HG02884 (cell line): ENCODE results near the gene CYFIP2.
A peak's percentile ranks its signal among the peaks of the same experiment; 100 is the strongest.
"Not testable (repeated sequence)": the region's sequence is repeated elsewhere in the genome, so short reads cannot be mapped to it uniquely, and the experiment has no call there.

Experiments used
- ATAC-seq: cut with Tn5 transposase; IDR thresholded peaks from one replicate; pipeline ENCODE4 v1.9.1; 2021; ENCODE audit warnings: mild to moderate bottlenecking, moderate library complexity; ENCODE audit not compliant: unreplicated experiment

Gene CYFIP2

DNA sequence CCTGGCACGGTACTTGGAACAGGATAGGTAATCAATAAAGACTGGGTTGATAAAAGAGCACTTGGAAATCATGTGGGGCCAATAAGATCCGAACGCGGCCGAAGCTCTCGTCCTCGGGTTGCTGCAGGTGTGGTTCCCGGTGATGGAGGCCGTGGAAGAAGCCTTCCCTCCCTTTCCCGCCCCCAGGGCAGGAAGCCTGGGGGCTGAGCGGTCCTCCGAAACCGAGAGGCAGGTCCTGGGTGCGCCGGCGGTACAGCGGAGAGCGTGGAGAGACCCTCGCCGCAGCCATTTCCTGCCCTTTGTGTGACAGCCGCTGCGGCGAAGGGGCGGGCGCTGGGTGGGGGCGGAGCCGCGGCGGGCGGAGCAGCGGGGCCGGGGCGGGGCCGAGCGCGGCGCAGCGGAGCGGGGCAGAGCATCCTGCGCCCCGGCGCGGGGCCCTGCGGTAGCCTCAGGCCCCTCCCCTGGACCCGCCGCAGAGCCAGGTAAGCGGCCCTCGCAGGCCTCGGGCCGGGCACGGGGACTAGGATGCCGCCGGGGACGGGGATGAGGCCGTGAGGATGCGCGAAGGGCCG, at the start of gene CYFIP2:
TSS of gene CYFIP2 (plus strand) at position 410 of the 572 bp plus-strand sequence. CDS start 19,239 bp downstream, outside the sequence.
- peak; percentile 75 for ATAC-seq

DNA sequence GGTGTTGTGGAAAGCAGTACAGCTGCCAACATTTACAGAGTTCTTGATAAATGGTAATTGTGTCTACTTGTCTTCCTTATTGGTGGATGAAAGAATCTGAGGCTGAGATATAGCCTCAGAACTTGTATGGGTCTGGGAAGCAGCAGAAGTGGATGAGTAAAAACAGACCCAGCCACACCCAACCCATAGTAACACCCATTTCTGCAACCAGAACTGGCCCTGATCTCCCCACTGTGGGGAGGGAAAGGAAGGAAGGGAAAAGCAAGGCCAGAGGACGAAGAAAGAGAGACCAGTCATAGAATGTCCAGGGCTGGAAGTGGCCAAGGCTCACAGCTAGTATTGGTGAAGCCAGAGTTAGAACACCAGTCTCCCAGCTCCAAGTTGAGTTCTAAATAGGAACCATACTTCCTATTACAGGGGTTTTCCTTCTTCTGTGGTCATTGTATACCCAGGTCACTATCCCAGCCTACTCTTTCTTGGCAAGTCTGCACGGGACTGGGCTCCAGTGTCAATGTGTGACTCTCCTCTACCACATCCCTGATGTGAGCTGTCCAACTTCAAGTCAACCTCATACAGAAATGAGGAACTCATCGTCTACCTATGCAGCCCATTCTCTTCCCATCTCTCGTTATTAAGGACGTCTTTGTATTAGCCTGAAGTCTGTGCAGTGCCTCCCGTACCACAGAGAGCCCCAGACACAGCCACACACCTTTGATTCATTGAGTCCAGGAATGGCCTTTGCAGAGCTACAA, 49.4 kb upstream of the CYFIP2 start:
- ATAC-seq = no peak

DNA sequence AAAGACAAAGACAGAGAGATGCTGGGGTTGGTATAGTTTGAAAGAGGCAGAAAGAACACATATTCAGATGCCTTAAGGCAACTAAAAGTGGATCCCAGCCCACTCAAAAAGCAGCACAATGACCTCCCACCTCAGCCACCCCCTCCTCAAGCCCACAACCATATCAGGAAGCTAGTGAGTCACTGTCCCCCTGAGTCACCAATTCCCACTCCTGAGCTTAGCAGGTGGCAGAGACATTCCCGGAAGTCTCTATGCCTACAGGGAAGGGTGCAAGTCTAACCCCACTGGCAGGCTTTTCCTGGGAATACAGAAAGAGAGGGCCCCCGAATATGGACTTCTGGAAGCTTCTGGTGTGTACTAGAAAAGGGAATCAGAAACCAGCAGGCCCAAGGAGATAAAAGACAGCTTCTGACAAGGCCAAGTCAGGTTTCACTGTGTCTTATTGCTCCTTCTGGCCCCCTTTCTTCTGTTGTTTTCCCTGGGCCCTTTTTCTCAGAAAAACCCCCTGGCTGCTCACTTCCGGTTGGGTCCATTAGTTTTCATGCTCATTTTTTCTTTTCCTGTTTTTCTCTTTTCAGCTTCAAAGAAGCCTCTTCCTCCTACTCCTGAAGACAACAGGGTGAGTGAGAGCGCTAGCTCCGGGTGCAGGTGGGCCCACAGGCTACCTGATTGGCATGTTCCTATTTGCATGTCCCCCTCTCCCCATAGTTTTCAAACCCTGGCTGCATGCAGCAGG, 48.5 kb upstream of the CYFIP2 start:
- ATAC-seq = no peak

DNA sequence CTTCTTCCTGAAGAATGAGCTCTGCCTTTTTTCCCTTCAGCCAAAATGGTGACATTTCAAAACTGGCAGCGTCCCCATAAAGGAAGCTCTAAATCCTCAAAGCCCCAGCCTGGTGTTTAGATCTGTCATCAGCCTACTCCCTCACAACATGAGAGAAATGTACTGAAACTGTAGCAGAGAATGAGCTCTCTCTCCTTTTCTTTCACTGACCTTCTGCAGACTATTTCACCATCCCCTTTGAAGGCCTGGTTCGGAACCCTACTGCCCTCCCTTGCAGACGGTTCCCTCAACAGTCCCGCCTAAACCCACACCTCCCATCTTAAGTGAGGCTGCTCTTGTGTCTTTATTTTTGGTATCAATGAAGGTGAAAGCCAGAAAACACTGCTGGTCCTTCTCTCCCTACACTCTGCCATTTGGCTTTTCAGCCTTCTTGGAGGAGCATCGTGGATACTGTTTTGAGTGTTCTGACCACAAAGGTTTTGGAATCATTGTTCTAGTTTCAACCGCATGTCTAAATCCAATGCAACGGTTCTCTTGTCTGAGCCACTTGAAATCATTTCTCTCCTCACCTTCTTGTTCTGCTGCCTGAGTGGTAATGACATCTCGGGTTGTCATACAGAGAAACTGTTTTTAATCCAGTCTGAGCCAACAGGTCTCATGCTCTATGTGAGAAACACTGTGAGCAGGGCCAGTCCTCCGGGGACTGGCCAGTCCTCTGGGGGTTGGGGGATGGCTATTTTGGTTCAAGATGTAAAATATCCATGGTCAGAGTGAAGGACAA, 46.2 kb upstream of the CYFIP2 start:
- peak; percentile 68 for ATAC-seq

- no peak for ATAC-seq
These were observed 44.0 kb upstream of the CYFIP2 start for GRCh38 chr5:157221959-157222358.

GRCh38 chr5:157222506-157223230, 43.3 kb upstream of the CYFIP2 start:
- no peak for ATAC-seq

DNA sequence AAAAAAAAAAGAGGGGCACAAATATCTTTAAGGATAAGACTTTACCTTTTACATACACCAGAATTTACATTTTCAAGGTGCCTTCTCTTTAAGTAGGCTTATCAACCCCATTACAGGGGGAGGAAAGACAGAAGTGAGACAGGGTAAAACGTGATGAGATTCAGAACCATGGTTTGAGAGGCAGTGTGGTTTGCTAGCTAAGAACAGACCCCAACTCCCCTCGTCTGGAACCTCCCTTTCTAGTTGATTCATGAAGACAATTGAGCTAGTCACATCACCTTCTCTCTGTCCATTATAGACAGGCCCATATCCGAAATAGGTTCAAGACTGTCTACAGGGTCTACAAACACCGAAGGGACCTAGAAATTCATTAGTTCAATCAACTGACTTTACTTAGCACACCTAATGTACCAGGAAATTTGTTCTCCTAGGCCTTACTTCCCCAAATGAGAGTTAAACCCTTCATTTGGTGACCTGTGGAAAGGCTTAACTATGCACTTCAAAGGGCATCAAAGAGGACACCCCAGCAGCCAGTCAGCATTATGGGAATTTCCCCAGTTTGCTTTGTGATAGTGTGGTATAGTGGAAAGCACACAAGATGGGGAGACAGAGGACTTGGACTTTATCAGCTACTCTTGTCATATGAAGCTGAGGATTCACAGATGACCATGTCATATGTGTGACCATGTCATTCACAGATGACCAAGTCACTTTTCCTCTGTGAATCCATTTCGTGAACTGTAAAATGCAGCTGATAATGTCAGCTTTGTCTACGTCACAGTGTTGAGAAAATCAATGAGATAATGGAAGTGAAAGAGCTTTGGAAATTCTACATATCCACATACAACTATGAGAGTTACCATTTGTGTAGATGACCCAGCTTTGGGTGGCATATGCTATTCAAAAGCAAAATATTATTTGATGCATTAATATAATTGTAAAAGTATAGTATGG, 40.2 kb upstream of the CYFIP2 start:
- no peak for ATAC-seq

GRCh38 chr5:157230610-157231009, 35.3 kb upstream of the CYFIP2 start:
- no peak for ATAC-seq

- no peak for ATAC-seq
These were observed 33.2 kb upstream of the CYFIP2 start for GRCh38 chr5:157232706-157233105.

DNA sequence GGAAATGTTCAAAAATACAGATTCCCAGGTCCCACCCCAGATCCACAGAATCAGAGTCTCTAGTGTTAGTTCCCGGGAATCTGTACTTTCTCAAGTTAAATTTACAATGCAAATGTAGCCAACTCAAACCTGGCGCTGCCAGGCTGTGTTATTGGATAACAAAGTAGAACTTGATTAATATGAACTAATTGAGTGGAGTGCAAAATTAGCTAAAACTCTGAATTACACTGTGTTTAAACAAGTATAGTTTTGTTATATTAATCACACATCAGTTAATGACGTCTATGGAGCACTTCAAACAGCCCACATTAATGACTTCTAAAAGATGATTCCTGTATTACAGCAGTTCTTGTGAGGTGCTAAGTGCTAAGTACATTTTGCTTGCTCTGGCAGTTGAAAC, 32.4 kb upstream of the CYFIP2 start:
- ATAC-seq = no peak

DNA sequence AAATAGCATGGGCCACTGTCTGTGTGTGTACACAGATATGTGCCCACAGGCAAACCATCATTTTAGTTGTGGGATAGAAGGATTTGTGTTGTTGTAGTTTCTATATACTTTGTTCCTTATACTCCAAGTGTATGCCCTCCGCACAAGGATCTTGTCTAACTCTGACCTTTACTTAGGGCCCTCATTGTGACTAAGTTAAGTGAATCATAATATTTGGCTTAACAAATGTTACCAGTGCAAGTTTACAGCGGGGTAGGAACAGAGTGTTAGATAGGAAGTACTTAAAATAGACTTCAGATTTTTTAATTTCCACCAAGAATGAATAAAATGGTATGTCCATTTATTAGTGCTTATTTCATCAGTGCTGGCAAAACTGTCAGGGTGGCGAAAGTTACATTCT, 29.5 kb upstream of the CYFIP2 start:
- no peak for ATAC-seq

DNA sequence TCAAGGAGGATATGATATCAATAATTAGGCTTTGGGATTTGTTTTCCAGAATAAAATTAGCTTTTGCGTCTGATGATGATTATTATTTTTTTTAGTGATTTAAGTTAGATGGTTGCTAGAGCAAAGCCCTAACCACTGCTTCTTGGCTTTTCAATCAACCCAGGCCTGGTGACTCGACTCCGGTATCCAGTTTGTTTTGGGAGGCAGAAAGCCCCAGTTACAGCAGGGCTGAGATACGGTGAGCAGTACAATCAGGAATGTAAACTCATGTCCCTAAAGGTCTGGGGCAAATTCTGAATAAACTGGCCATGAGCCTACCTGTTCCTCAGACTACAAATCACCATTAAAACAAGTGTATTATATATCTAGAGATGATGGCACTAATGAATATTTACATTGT, 24.4 kb upstream of the CYFIP2 start:
- ATAC-seq = no peak

DNA sequence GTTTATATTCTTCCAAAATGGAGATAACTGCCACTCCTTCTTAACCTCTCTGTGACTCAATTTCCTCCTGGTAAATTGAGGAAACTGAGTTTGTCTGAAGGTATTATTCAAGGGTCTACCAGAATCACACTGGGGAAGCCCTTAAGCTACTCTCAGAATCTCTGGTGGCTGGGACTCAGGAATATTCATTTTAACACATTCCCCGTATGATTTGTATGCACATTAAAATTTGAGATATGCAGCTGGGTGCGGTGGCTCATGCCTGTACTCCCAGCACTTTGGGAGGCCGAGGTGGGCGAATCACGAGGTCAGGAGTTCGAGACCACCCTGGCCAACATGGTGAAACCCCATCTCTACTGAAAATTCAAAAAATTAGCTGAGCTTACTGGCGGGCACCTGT, 21.2 kb upstream of the CYFIP2 start:
- not testable (repeated sequence) for ATAC-seq

- ATAC-seq = no peak
These were observed 20.4 kb upstream of the CYFIP2 start for GRCh38 chr5:157245476-157245875.

GRCh38 chr5:157245886-157246285, 20.0 kb upstream of the CYFIP2 start:
- ATAC-seq = no peak

DNA sequence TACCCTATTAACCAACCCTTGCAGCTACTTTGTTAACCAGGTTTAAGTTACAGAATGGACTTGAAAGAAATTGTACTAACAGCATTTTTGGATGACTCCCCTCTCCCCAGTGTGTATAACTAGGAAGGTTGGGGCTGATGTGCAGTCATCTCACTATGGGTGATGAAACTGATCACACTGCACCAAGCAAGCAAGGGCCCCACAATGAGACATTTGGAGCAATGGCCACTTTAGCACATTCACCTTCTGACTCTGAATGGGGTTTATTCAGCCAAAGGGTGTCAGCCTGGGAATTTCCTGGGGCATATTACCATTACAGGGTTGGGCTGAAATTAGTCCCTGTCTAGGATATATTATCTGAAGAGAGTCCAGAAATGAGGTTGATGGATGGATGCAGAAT, 18.7 kb upstream of the CYFIP2 start:
- ATAC-seq = peak; percentile 81

DNA sequence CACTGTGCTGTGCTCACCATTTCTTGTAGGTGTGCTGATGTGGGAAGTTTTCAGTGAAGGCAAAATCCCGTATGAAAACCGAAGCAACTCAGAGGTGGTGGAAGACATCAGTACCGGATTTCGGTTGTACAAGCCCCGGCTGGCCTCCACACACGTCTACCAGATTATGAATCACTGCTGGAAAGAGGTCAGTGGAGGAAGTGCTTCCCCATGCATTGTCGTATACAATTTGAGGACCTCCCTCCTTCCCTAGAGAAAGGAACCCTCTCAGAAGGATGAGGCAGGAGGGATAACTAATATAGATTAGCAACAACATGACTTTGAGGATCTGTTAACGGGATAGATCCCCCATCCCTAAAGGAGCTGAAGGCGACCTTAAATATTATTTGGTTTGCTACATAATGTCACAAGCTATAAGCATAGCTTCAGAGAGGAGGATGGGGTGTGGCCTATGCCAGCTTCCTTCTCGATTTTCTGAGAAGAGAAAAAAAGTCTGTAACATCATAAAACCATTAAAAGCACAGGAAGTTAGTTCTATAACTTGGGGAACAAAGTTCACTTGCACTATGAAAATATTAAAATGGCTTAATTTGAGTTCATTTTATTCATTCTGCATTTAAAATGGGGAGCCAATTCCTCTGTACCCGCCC, 17.0 kb upstream of the CYFIP2 start:
- no peak for ATAC-seq

DNA sequence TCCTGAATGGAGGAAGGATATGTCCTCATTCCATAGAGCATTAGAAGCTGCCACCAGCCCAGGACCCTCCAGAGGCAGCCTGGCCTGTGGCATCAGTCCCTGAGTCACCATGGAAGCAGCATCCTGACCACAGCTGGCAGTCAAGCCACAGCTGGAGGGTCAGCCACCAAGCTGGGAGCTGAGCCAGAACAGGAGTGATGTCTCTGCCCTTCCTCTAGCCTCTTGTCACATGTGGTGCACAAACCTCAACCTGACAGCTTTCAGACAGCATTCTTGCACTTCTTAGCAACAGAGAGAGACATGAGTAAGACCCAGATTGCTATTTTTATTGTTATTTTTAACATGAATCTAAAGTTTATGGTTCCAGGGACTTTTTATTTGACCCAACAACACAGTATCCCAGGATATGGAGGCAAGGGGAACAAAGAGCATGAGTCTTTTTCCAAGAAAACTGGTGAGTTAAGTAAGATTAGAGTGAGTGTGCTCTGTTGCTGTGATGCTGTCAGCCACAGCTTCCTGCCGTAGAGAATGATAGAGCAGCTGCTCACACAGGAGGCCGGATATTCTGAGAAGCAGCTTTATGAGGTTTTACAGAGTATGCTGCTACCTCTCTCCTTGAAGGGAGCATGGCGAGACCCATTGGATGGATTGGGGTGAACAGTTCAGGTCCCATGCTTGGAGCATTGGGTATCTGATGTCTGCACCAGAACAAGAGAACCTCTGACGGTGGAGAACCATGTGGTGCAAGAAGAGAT, 13.0 kb upstream of the CYFIP2 start:
- peak; percentile 92 for ATAC-seq
